Pancreas (tissue), 10 donors: ENCODE data around the gene FNDC8. TPM values are rescaled to one million over a fixed set of nuclear protein-coding genes. Genes with fewer than 3 reads are reported as not detected.

Source experiments
- ATAC-seq, 4 donors: fragments of 200-7000 bp; cut with Tn5 transposase; one replicate each; pipeline versions ENCODE4 v1.8.0 to v1.9.1; 2020; ENCODE audit warnings: mild to moderate bottlenecking in 4 of 4, moderate library complexity in 4 of 4
- DNase-seq, 6 donors: peaks; one replicate each; pipeline ENCODE4 v3.0.0-alpha.2; 2020
- FAIRE-seq: peaks from 2 replicates; lab custom pipeline; 2012; peaks lifted over from hg19 to GRCh38; lab: Jason Lieb, UNC
- H3K27ac ChIP-seq, 4 donors: fragments of 200-600 bp; sonication (generic); 1 replicate in 3 of 4; 2 replicates in 1 of 4; pipeline versions ENCODE4 v1.5.0 to v1.8.0; 2020
- H3K27me3 ChIP-seq, 4 donors: fragments of 200-600 bp; one replicate each; pipeline ENCODE4 v1.8.0; 2021
- H3K36me3 ChIP-seq, 3 donors: fragments of 200-600 bp; sonication (generic) in 1 of 3; one replicate each; pipeline versions ENCODE4 v1.5.0 to v1.8.0; 2020 to 2021
- H3K4me1 ChIP-seq, 3 donors: fragments of 200-600 bp; one replicate each; pipeline ENCODE4 v1.8.0; 2021
- H3K4me3 ChIP-seq, 4 donors: fragments of 200-600 bp; sonication (generic) in 2 of 4; one replicate each; pipeline versions ENCODE4 v1.5.0 to v1.8.0; 2020 to 2021
- H3K9me3 ChIP-seq, 4 donors: fragments of 200-600 bp; one replicate each; pipeline ENCODE4 v1.8.0; 2021
- WGBS, 2 donors: extraction: QIAGEN DNeasy Blood & Tissue Kit; methylation state at CpG; one replicate each; pipeline ENCODE4 v1.1.7; 2013; 5-methylcytosine and 5-hydroxymethylcytosine counted together
- intact Hi-C, 3 donors: fragments of 100-400 bp; cut with DNase I; formaldehyde crosslinking; loops; one replicate each; pipeline versions ENCODE4 v1.11.1 to v1.14.2; 2022
- polyA plus RNA-seq, 2 donors: library from polyadenylated mRNA; stranded (reverse); fragments of 200-250 nt; gene quantifications; one replicate each; pipeline ENCODE4 v1.2.3, GENCODE V29; 2013
- total RNA-seq, 6 donors: library from RNA; stranded (reverse); fragmentation: NEBNext Ultra II Directional in 4 of 6; extraction: Animal tissue kit (Norgen Biotek cat#: 25700) in 4 of 6; gene quantifications; one replicate each; pipeline versions ENCODE4 v1.2.1 to v1.2.4, GENCODE V29; 2021 to 2023
- TF ChIP-seq, protein P1 (sequence below), 4 donors: fragments of 200-600 bp; sonication (generic) in 3 of 4; IDR thresholded peaks; one replicate each; pipeline versions ENCODE4 v1.5.0 to v1.8.0; 2021; ENCODE audit warnings: antibody characterized with exemption in 4 of 4
- donor health status: healthy with polysubstance abuse.
- donor health status: DM: no; HTN: no; CAD: no; lungs with moderate emphysema.
- donor health status: DM: no; HTN: no; CAD: no.
- donor health status: control.
- donor health status: control.
- donor health status: Bipolar disorder and iron deficiency.
- donor health status: DM: yes; HTN: yes; CAD: no.
- donor health status: DM: no; HTN: no; CAD: no.
- donor health status: DM: no; HTN: no; CAD: no.
- donor health status: DM: yes; HTN: yes; CAD: no.

The FNDC8 gene
- total and polyA plus RNA-seq, 8 donors = not detected

DNA sequence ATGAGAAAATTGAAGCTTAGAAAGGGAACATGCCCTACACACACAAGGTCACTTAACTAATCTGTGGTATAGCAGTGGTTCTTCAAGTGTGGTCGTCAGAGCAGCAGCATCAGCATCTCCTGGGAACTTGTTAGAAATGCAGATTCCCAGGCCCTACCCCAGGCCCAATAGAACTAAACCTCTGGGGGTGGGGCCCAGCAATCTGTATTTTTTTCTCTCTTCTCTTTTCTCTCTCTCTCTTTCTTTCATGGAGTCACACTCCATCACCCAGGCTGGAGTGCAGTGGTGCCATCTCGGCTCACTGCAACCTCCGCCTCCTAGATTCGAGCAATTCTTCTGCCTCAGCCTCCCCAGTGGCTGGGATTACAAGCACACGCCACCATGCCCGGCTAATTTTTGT, 16.8 kb downstream of the FNDC8 start:
- Histone ChIP-seq H3K27me3 (no peaks in the 10 kb centered on the region), H3K9me3 (no peaks in the 10 kb centered on the region), H3K36me3 (peaks cover 6 to 58% (median 32%) of the 10 kb centered on the region in 3 donors), H3K27ac (no peak overlapping the region), H3K4me3 (no peak overlapping the region), H3K4me1 (peaks cover 3 to 11% (median 8%) of the 10 kb centered on the region in 3 donors)
- TF ChIP-seq, protein P1, sequence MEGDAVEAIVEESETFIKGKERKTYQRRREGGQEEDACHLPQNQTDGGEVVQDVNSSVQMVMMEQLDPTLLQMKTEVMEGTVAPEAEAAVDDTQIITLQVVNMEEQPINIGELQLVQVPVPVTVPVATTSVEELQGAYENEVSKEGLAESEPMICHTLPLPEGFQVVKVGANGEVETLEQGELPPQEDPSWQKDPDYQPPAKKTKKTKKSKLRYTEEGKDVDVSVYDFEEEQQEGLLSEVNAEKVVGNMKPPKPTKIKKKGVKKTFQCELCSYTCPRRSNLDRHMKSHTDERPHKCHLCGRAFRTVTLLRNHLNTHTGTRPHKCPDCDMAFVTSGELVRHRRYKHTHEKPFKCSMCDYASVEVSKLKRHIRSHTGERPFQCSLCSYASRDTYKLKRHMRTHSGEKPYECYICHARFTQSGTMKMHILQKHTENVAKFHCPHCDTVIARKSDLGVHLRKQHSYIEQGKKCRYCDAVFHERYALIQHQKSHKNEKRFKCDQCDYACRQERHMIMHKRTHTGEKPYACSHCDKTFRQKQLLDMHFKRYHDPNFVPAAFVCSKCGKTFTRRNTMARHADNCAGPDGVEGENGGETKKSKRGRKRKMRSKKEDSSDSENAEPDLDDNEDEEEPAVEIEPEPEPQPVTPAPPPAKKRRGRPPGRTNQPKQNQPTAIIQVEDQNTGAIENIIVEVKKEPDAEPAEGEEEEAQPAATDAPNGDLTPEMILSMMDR (IDR thresholded peaks at IDR 0.05) = no peak
- no peak for DNase-seq
- 94 to 95% methylated on average over 6 of the region's 6 CpGs for WGBS, 2 donors
- no peak for ATAC-seq
- FAIRE-seq = no peak
- intact Hi-C loops = no loop called here

DNA sequence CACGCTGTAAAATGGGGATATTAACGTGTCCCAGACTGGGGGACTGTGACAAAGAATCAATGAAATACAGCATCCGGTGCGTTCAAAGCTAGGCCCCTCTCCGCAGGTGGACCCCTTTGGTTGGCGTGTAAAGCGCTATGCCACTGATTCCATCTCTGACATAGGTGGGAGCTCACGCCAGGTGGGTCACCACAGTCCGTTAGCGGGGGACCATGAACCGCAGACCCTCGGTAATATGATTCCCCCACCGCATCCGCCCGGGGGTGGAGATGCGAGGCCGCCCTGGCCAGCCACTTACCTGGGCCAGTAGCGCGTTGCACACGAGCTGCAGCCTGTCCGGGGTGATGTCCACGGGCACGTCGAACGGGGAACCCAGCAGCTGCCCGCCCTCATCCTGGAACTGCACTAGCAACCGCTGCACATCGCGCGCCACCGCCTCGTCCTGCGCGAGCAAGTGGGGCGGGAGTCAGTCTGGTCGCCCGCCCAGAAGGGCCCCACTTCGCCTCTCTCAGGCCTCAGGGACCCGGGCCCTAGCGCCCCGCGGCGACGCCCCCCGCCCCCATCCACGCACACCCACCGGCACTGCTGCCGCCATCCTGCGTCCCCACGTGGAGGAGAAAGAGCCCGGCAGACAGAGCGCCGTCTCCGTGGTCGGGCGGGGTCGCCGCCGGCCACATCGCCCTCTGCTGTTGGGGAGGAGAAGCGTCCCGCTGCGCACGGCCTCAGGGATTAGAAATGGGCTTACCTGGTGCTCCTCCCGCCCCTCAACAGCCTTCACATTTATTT, 20.5 kb downstream of the FNDC8 start, which contains the start of gene NLE1:
NLE1 (minus strand) TSS at position 623 of the 786 bp plus-strand sequence; CDS start at position 595, 28 bp downstream.
- TF ChIP-seq, protein P1 (IDR thresholded peaks at IDR 0.05) = peak; percentile 92 to 97 (median 95)
- peak; percentile 73 to 94 (median 85) for DNase-seq
- peaks cover 3 to 11% (median 8%) of the 10 kb centered on the region in 3 donors for H3K4me1 ChIP-seq
- H3K4me3 ChIP-seq = peak within 1 kb of the TSS; percentile 85 to 99 (median 94)
- no peaks in the 10 kb centered on the region for H3K27me3 ChIP-seq
- no peaks in the 10 kb centered on the region for H3K9me3 ChIP-seq
- peak; percentile 97 to 100 (median 99) for ATAC-seq
- 0% methylated on average over 58 to 65 of the region's 65 CpGs for whole genome bisulfite sequencing, 2 donors
- intact Hi-C loops = no loop called here
- peaks cover 6 to 22% (median 9%) of the 10 kb centered on the region in 3 donors for H3K36me3 ChIP-seq
- H3K27ac ChIP-seq = no peak within 1 kb of the TSS
- FAIRE-seq = no peak

DNA sequence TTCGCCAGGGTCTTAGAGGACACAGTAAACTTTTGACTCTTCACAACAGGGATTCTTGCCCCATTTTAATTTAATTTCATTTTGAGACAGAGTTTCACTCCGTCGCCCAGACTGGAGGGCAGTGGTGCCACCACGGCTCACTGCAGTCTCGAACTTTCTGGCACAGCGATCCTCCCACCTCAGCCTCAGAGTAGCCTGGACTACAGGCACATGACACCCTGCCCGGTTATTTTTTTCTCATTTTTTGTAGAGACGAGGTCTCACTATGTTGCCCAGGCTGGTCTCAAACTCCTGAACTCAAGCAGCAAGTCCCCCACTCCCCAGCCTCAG, 21.0 kb downstream of the FNDC8 start:
- ATAC-seq (no peak), DNase-seq (no peak), FAIRE-seq (no peak)
- no peaks in the 10 kb centered on the region for H3K9me3 ChIP-seq
- H3K36me3 ChIP-seq = peaks cover 4 to 16% (median 6%) of the 10 kb centered on the region in 3 donors
- H3K4me3 ChIP-seq = peak overlapping the region in 2 of 4 donors; percentile 85 to 93
- H3K27ac ChIP-seq = no peak overlapping the region
- intact Hi-C loops = no loop called here
- no peaks in the 10 kb centered on the region for H3K27me3 ChIP-seq
- WGBS, 2 donors = 56 to 63% methylated on average over 8 of the region's 8 CpGs
- TF ChIP-seq, protein P1 (IDR thresholded peaks at IDR 0.05) = no peak
- H3K4me1 ChIP-seq = peaks cover 3 to 11% (median 8%) of the 10 kb centered on the region in 3 donors

DNA sequence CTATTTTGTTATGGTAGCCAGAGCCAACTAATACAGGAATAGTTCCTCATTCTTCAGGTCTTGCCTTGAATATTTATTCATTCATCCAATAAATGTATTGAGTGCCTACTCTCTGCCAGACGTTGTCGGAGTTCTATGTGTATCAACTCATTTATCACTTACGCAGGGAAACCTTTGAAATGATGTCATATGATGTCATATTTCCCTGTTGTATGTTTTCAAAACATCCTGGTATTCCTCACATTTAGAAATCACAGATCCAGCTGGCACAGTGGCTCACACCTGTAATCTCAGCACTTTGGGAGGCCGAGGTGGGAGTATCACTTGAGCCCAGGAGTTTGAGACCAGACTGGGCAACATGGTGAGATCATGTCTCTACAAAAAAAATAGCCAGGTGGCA, 23.4 kb downstream of the FNDC8 start:
- Histone ChIP-seq H3K9me3 (no peaks in the 10 kb centered on the region), H3K4me1 (peaks cover 3 to 11% (median 8%) of the 10 kb centered on the region in 3 donors), H3K27me3 (no peaks in the 10 kb centered on the region), H3K27ac (no peak overlapping the region), H3K36me3 (no peaks in the 10 kb centered on the region), H3K4me3 (no peak overlapping the region)
- intact Hi-C loops = no loop called here
- TF ChIP-seq, protein P1 (IDR thresholded peaks at IDR 0.05) = no peak
- 59 to 66% methylated on average over 4 of the region's 4 CpGs for WGBS, 2 donors
- no peak for FAIRE-seq
- ATAC-seq = no peak
- DNase-seq = no peak
